SK-N-SH (cell line): ENCODE measurements around the gene MINDY4.

Experiments used
- EZH2phosphoT487 ChIP-seq: fragments of 200-600 bp; sonication (generic); IDR thresholded peaks from 2 replicates; pipeline ENCODE4 v1.6.1; 2017; ENCODE audit warnings: low read depth, mixed run types, mild to moderate bottlenecking, antibody characterized with exemption, moderate library complexity, borderline replicate concordance
- MEF2A ChIP-seq: IDR thresholded peaks from 2 replicates; pipeline ENCODE4 v1.4.0; 2012; ENCODE audit warnings: low read depth, borderline replicate concordance
- POLR2AphosphoS5 ChIP-seq: IDR thresholded peaks from 2 replicates; pipeline ENCODE4 v1.6.1; 2012; ENCODE audit warnings: low read depth, low read length
- RAD21 ChIP-seq: IDR thresholded peaks from 2 replicates; pipeline ENCODE4 v1.6.1; 2012; ENCODE audit warnings: mild to moderate bottlenecking, low read length
- RFX5 ChIP-seq: IDR thresholded peaks from 2 replicates; pipeline ENCODE4 v1.6.1; 2012; ENCODE audit warnings: mild to moderate bottlenecking, improper control_type of control experiment, low read length
- RXRA ChIP-seq: IDR thresholded peaks from 2 replicates; pipeline ENCODE4 v1.4.0; 2012; ENCODE audit warnings: low read depth, mild to moderate bottlenecking, borderline replicate concordance
- SIN3A ChIP-seq: IDR thresholded peaks from 2 replicates; pipeline ENCODE4 v1.6.1; 2012; ENCODE audit warnings: low read depth, mild to moderate bottlenecking, low read length, moderate library complexity, borderline replicate concordance
- TAF1 ChIP-seq: IDR thresholded peaks from 2 replicates; pipeline ENCODE4 v1.6.1; 2012; ENCODE audit warnings: low read depth, mild to moderate bottlenecking, low read length, moderate library complexity, borderline replicate concordance
- TF ChIP-seq, protein P1 (sequence below): IDR thresholded peaks from 2 replicates; pipeline ENCODE4 v1.6.1; 2012; ENCODE audit warnings: mild to moderate bottlenecking, low read depth, low read length, moderate library complexity
- TF ChIP-seq, protein P2 (sequence below): fragments of 200-600 bp; sonication (generic); IDR thresholded peaks from 2 replicates; pipeline ENCODE4 v1.6.1; 2017; ENCODE audit warnings: antibody characterized with exemption, mild to moderate bottlenecking, moderate library complexity
- TF ChIP-seq, protein P3 (sequence below): IDR thresholded peaks from 2 replicates; pipeline ENCODE4 v1.4.0; 2012; ENCODE audit warnings: low read depth
- TF ChIP-seq, protein P4 (sequence below): IDR thresholded peaks from 2 replicates; pipeline ENCODE4 v1.4.0; 2012; ENCODE audit warnings: low read depth, borderline replicate concordance
- TF ChIP-seq, protein P5 (sequence below): fragments of 150-350 bp; IDR thresholded peaks from 2 replicates; pipeline ENCODE4 v1.6.1; 2017; ENCODE audit warnings: antibody characterized with exemption, low read length, low read depth, borderline replicate concordance

DNA sequence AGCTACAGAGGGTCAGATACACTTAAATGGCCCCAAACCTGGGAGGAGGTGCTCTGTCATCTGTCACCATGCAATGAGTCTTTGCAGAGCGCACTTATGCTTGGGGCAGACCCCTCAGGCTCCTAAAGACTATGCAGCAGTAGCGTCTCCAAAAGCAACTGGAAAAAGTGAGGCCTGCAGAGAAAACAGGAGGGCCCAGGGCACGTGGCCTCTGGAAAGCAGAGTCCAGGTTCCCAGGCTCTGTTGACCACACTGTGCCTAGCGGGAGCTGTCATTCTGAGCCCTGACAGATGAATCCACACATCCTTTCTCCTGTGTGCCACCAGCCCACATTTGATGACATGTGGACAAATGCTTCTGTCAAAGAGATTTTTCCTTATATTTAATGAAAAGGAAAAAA, 66.4 kb downstream of the MINDY4 start:
- no peak for TF ChIP-seq POLR2AphosphoS5
- TF ChIP-seq, protein P1, sequence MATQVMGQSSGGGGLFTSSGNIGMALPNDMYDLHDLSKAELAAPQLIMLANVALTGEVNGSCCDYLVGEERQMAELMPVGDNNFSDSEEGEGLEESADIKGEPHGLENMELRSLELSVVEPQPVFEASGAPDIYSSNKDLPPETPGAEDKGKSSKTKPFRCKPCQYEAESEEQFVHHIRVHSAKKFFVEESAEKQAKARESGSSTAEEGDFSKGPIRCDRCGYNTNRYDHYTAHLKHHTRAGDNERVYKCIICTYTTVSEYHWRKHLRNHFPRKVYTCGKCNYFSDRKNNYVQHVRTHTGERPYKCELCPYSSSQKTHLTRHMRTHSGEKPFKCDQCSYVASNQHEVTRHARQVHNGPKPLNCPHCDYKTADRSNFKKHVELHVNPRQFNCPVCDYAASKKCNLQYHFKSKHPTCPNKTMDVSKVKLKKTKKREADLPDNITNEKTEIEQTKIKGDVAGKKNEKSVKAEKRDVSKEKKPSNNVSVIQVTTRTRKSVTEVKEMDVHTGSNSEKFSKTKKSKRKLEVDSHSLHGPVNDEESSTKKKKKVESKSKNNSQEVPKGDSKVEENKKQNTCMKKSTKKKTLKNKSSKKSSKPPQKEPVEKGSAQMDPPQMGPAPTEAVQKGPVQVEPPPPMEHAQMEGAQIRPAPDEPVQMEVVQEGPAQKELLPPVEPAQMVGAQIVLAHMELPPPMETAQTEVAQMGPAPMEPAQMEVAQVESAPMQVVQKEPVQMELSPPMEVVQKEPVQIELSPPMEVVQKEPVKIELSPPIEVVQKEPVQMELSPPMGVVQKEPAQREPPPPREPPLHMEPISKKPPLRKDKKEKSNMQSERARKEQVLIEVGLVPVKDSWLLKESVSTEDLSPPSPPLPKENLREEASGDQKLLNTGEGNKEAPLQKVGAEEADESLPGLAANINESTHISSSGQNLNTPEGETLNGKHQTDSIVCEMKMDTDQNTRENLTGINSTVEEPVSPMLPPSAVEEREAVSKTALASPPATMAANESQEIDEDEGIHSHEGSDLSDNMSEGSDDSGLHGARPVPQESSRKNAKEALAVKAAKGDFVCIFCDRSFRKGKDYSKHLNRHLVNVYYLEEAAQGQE = no peak
- TF ChIP-seq, protein P2, sequence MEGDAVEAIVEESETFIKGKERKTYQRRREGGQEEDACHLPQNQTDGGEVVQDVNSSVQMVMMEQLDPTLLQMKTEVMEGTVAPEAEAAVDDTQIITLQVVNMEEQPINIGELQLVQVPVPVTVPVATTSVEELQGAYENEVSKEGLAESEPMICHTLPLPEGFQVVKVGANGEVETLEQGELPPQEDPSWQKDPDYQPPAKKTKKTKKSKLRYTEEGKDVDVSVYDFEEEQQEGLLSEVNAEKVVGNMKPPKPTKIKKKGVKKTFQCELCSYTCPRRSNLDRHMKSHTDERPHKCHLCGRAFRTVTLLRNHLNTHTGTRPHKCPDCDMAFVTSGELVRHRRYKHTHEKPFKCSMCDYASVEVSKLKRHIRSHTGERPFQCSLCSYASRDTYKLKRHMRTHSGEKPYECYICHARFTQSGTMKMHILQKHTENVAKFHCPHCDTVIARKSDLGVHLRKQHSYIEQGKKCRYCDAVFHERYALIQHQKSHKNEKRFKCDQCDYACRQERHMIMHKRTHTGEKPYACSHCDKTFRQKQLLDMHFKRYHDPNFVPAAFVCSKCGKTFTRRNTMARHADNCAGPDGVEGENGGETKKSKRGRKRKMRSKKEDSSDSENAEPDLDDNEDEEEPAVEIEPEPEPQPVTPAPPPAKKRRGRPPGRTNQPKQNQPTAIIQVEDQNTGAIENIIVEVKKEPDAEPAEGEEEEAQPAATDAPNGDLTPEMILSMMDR = no peak
- TF ChIP-seq, protein P3, sequence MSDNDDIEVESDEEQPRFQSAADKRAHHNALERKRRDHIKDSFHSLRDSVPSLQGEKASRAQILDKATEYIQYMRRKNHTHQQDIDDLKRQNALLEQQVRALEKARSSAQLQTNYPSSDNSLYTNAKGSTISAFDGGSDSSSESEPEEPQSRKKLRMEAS = no peak
- no peak for TF ChIP-seq RFX5
- TF ChIP-seq EZH2phosphoT487 = no peak
- no peak for TF ChIP-seq MEF2A
- TF ChIP-seq, protein P4, sequence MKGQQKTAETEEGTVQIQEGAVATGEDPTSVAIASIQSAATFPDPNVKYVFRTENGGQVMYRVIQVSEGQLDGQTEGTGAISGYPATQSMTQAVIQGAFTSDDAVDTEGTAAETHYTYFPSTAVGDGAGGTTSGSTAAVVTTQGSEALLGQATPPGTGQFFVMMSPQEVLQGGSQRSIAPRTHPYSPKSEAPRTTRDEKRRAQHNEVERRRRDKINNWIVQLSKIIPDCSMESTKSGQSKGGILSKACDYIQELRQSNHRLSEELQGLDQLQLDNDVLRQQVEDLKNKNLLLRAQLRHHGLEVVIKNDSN = no peak
- no peak for TF ChIP-seq RAD21
- TF ChIP-seq TAF1 = no peak
- no peak for TF ChIP-seq RXRA
- TF ChIP-seq SIN3A = no peak
- TF ChIP-seq, protein P5, sequence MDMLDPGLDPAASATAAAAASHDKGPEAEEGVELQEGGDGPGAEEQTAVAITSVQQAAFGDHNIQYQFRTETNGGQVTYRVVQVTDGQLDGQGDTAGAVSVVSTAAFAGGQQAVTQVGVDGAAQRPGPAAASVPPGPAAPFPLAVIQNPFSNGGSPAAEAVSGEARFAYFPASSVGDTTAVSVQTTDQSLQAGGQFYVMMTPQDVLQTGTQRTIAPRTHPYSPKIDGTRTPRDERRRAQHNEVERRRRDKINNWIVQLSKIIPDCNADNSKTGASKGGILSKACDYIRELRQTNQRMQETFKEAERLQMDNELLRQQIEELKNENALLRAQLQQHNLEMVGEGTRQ = no peak
